ENCODE measurements around the gene ANLN.

Gene ANLN

GRCh38 chr7:36366005-36366717 lies 23.5 kb upstream of the ANLN start:
- no peak for FAIRE-seq
- no peak for TF ChIP-seq CTCF (IDR thresholded peaks at IDR 0.05; ENCODE audit: insufficient read depth, missing control alignments)

GRCh38 chr7:36366718-36367560 lies 22.7 kb upstream of the ANLN start:
- TF ChIP-seq CTCF (IDR thresholded peaks at IDR 0.05; ENCODE audit: insufficient read depth, missing control alignments) = peak; percentile 76
- DNase-seq (ENCODE audit: insufficient read length, low spot score) (peak; percentile 72), FAIRE-seq (no peak)

More at GRCh38 chr7:36366005-36366717, 23.5 kb upstream of the ANLN start:
- DNase-seq (ENCODE audit: insufficient read length, low spot score) = no peak

- DNase-seq (ENCODE audit: insufficient read length, low spot score) (no peak), FAIRE-seq (no peak)
- no peak for TF ChIP-seq CTCF (IDR thresholded peaks at IDR 0.05; ENCODE audit: insufficient read depth, missing control alignments)
Measured at GRCh38 chr7:36367561-36368077, 22.0 kb upstream of the ANLN start.

- TF ChIP-seq CTCF (IDR thresholded peaks at IDR 0.05; ENCODE audit: insufficient read depth, missing control alignments) = no peak
- no peak for FAIRE-seq
- DNase-seq (ENCODE audit: insufficient read length, low spot score) = no peak
Measured at GRCh38 chr7:36368496-36368895, 21.2 kb upstream of the ANLN start.

- DNase-seq (ENCODE audit: insufficient read length, low spot score) (no peak), FAIRE-seq (no peak)
- TF ChIP-seq CTCF (IDR thresholded peaks at IDR 0.05; ENCODE audit: insufficient read depth, missing control alignments) = no peak
Measured at GRCh38 chr7:36369171-36369570, 20.5 kb upstream of the ANLN start.

- DNase-seq (ENCODE audit: insufficient read length, low spot score) (no peak), FAIRE-seq (no peak)
- TF ChIP-seq CTCF (IDR thresholded peaks at IDR 0.05; ENCODE audit: insufficient read depth, missing control alignments) = no peak
Measured at GRCh38 chr7:36370046-36370445, 19.6 kb upstream of the ANLN start.
